PC-3 (cell line): ENCODE measurements around the gene C1orf116. TPM values are rescaled to one million over a fixed set of nuclear protein-coding genes. Genes with fewer than 3 reads are reported as not detected.
A peak's percentile ranks its signal among the peaks of the same experiment; 100 is the strongest.

Experiments
- ATAC-seq: fragments of 200-7000 bp; cut with Tn5 transposase; 2 replicates; pipeline ENCODE4 v1.9.1; 2020; ENCODE audit warnings: mild to moderate bottlenecking, moderate library complexity
- BruUV-seq: library from RNA; stranded (reverse); fragments of 400-500 nt; replicated peaks from 2 replicates; lab custom pipeline; 2021; lab: Mats Ljungman, UMichigan
- CTCF ChIA-PET: fragments of 300-600 bp; sonication (Branson Sonifier 250); formaldehyde crosslinking; loops from one replicate; lab custom pipeline; 2022; ENCODE audit warnings: antibody characterized with exemption; lab: Charles Lee
- POLR2A ChIA-PET: fragments of 300-600 bp; sonication (Branson Sonifier 250); formaldehyde crosslinking; loops from one replicate; lab custom pipeline; 2022; ENCODE audit warnings: antibody characterized with exemption; ENCODE audit not compliant: unreplicated experiment; lab: Charles Lee
- DNase-seq: peaks from one replicate; pipeline ENCODE4 v3.0.0-alpha.2; 2015
- H2AFZ ChIP-seq: fragments of 300-600 bp; sonication (generic); 2 replicates; pipeline ENCODE4 v1.6.0; 2016; ENCODE audit warnings: antibody characterized with exemption, low read length
- H3F3A ChIP-seq: fragments of 300-600 bp; sonication (generic); one replicate; pipeline ENCODE4 v1.6.0; 2017; ENCODE audit warnings: antibody characterized with exemption, low read length, control low read depth, mild to moderate bottlenecking; ENCODE audit not compliant: unreplicated experiment
- H3K27ac ChIP-seq: fragments of 300-600 bp; sonication (generic); 2 replicates; pipeline ENCODE4 v1.5.1; 2016; ENCODE audit warnings: mild to moderate bottlenecking, low read length
- H3K27me3 ChIP-seq: fragments of 300-600 bp; sonication (generic); 2 replicates; pipeline ENCODE4 v1.6.1; 2016; ENCODE audit warnings: low read length, mixed read lengths
- H3K36me3 ChIP-seq: fragments of 300-600 bp; sonication (generic); 2 replicates; pipeline ENCODE4 v1.6.1; 2016; ENCODE audit warnings: low read depth, mixed run types, low read length, mixed read lengths
- H3K4me1 ChIP-seq: fragments of 300-600 bp; sonication (generic); 2 replicates; pipeline ENCODE4 v1.5.1; 2016; ENCODE audit warnings: low read length; ENCODE audit not compliant: insufficient read depth
- H3K4me2 ChIP-seq: fragments of 300-600 bp; sonication (generic); 2 replicates; pipeline ENCODE4 v1.6.0; 2016; ENCODE audit warnings: low read length
- H3K4me3 ChIP-seq: fragments of 300-600 bp; sonication (generic); 2 replicates; pipeline ENCODE4 v1.5.1; 2016; ENCODE audit warnings: mild to moderate bottlenecking, low read length, mixed read lengths
- H3K79me2 ChIP-seq: fragments of 300-600 bp; sonication (generic); 2 replicates; pipeline ENCODE4 v1.6.1; 2017; ENCODE audit warnings: low read length, mixed read lengths
- H3K9ac ChIP-seq: fragments of 300-600 bp; sonication (generic); 2 replicates; pipeline ENCODE4 v1.6.0; 2016; ENCODE audit warnings: mild to moderate bottlenecking, low read length
- H3K9me2 ChIP-seq: fragments of 300-600 bp; sonication (generic); replicated peaks from 2 replicates; pipeline ENCODE4 v1.6.1; 2016; ENCODE audit warnings: mixed run types, low read length, mixed read lengths
- H3K9me3 ChIP-seq: fragments of 300-600 bp; sonication (generic); 2 replicates; pipeline ENCODE4 v1.6.1; 2016; ENCODE audit warnings: low read length, mixed read lengths
- H4K20me1 ChIP-seq: fragments of 300-600 bp; sonication (generic); 2 replicates; pipeline ENCODE4 v1.6.1; 2016; ENCODE audit warnings: low read length, mixed read lengths
- EZH2 ChIP-seq: fragments of 300-600 bp; sonication (generic); IDR thresholded peaks from one replicate; pipeline ENCODE4 v1.6.1; 2017; ENCODE audit warnings: antibody characterized with exemption, mild to moderate bottlenecking, low read length; ENCODE audit not compliant: unreplicated experiment
- EZH2phosphoT487 ChIP-seq: fragments of 300-600 bp; sonication (generic); IDR thresholded peaks from 2 replicates; pipeline ENCODE4 v1.6.1; 2018; ENCODE audit warnings: mild to moderate bottlenecking, antibody characterized with exemption, low read length, borderline replicate concordance
- intact Hi-C: fragments of 100-400 bp; cut with micrococcal nuclease; formaldehyde crosslinking; loops from 2 replicates; pipeline ENCODE4 v1.9.0; 2023
- total RNA-seq: library from RNA; depleted of rRNA; stranded (reverse); fragments of >200 nt; gene quantifications from 2 replicates; pipeline ENCODE4 v1.2.3, GENCODE V29; 2014
- TF ChIP-seq, protein P1 (sequence below): fragments of 300-600 bp; sonication (generic); conservative IDR thresholded peaks from 2 replicates; pipeline ENCODE4 v1.5.1; 2017; ENCODE audit warnings: antibody characterized with exemption, low read depth, mild to moderate bottlenecking, low read length

Gene C1orf116
- total RNA-seq, 1 experiment from 2014 or later = 34.9 TPM

DNA sequence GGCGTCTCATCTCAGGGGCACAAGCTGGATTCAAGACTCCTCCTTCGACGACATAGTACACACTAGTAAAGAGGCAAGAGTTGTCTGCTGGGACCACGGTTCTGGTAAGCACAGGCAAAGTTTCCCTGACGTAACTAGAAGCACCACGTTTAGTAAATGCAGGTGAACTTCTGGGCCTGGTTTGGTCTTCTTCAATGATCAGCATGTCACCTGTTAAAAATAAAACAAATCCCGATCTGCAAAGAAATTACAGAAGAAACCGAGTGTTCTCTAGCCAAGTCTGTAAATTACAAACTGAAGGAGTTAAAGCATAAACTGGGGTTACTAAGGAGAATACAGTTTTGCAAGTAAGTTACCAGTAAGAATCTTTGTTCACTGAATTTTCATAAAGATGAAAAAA, 17.0 kb upstream of the C1orf116 start:
- H3K4me2 ChIP-seq = peak overlapping the region; percentile 89
- H2AFZ ChIP-seq = no peak overlapping the region
- ChIA-PET CTCF (interaction anchor here (1.0 to 1.5 kb wide), 2 partner anchors 17 to 23 kb away, joined by 3 to 6 read pairs; partner anchors contain the start of gene C1orf116), POLR2A (interaction anchor here (0.6 to 1.7 kb wide), 3 partner anchors 15 to 27 kb away, joined by 7 to 11 read pairs (median 10); partner anchors contain the start of gene C1orf116)
- H3K27me3 ChIP-seq = no peaks in the 10 kb centered on the region
- H3K27ac ChIP-seq = peak overlapping the region; percentile 95
- no peaks in the 10 kb centered on the region for H3K9me3 ChIP-seq
- H3F3A ChIP-seq = peaks cover 14% of the 10 kb centered on the region
- ATAC-seq (no peak), DNase-seq (no peak)
- H3K9me2 ChIP-seq = no peaks in the 10 kb centered on the region
- peaks cover 75% of the 10 kb centered on the region for H3K4me1 ChIP-seq
- intact Hi-C loops = no loop called here
- peak overlapping the region; percentile 95 for H3K9ac ChIP-seq
- H3K4me3 ChIP-seq = peak overlapping the region; percentile 78
- peaks cover 52% of the 10 kb centered on the region for H4K20me1 ChIP-seq
- no TSS peak for BruUV-seq
- TF ChIP-seq, protein P1, sequence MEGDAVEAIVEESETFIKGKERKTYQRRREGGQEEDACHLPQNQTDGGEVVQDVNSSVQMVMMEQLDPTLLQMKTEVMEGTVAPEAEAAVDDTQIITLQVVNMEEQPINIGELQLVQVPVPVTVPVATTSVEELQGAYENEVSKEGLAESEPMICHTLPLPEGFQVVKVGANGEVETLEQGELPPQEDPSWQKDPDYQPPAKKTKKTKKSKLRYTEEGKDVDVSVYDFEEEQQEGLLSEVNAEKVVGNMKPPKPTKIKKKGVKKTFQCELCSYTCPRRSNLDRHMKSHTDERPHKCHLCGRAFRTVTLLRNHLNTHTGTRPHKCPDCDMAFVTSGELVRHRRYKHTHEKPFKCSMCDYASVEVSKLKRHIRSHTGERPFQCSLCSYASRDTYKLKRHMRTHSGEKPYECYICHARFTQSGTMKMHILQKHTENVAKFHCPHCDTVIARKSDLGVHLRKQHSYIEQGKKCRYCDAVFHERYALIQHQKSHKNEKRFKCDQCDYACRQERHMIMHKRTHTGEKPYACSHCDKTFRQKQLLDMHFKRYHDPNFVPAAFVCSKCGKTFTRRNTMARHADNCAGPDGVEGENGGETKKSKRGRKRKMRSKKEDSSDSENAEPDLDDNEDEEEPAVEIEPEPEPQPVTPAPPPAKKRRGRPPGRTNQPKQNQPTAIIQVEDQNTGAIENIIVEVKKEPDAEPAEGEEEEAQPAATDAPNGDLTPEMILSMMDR = no peak
- TF ChIP-seq EZH2phosphoT487 (no peak), EZH2 (no peak)
- peaks cover 86% of the 10 kb centered on the region for H3K79me2 ChIP-seq
- peaks cover 51% of the 10 kb centered on the region for H3K36me3 ChIP-seq

DNA sequence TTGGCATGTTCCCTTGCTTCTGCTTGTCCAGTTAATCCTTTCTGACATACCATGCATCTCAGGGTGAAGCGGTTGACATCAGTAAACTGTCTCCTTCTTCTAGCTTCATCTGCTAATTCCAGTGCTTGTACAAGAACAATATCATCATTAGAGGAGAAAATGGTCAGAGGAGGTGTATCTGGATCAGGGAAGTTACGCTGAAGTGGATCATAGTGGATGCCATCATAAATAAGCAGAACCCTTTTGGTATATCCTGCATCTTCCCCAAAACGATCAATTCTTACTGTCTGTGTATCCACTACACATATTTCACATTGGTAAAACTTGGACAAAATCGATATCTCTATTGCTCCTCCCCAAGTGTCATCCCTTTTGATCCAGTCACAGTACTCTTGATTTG, 16.5 kb upstream of the C1orf116 start:
- Histone ChIP-seq H3K4me1 (peaks cover 70% of the 10 kb centered on the region), H3K4me3 (peak overlapping the region; percentile 78), H3K79me2 (peaks cover 86% of the 10 kb centered on the region), H3K27me3 (no peaks in the 10 kb centered on the region), H4K20me1 (peaks cover 56% of the 10 kb centered on the region), H2AFZ (no peak overlapping the region), H3K27ac (peak overlapping the region; percentile 95), H3K36me3 (peaks cover 55% of the 10 kb centered on the region), H3K9me2 (no peaks in the 10 kb centered on the region), H3K9me3 (no peaks in the 10 kb centered on the region), H3K4me2 (peak overlapping the region; percentile 89), H3K9ac (peak overlapping the region; percentile 95), H3F3A (peaks cover 14% of the 10 kb centered on the region)
- DNase-seq (no peak), ATAC-seq (no peak)
- ChIA-PET POLR2A (interaction anchor here (0.6 to 0.7 kb wide), 2 partner anchors 27 to 28 kb away, joined by 3 to 6 read pairs; no protein-coding TSS in a partner anchor), CTCF (interaction anchor here (1.0 kb wide), 1 partner anchor 17 kb away, joined by 3 read pairs; the partner anchor contains the start of gene C1orf116)
- intact Hi-C loops = no loop called here
- TF ChIP-seq EZH2phosphoT487 = no peak
- TF ChIP-seq, protein P1 = no peak
- no peak for TF ChIP-seq EZH2
- BruUV-seq = no TSS peak

DNA sequence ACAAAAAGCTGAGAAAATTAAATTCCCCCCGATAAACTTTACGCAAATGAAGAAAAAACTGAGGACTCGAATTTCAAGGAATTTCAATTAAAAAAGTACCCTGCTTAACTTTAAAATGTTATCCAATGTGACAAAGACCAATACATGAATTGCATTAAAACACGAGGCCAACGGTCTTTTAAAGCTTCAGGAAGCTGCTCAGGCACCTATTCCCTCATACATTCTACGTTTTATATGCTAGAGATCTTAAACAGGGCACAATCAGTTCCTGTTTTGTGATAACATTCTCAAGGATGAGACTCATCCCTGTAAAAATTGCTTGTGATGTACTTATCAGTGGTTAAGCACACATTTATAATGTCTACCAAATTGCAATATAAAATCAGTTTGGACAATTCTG, 15.5 kb upstream of the C1orf116 start:
- intact Hi-C loops = loop anchor here (1.0 kb wide), 1 partner anchor 27 kb away; no protein-coding TSS in a partner anchor
- no TSS peak for BruUV-seq
- TF ChIP-seq EZH2phosphoT487 = no peak
- TF ChIP-seq, protein P1 = no peak
- TF ChIP-seq EZH2 = no peak
- peaks cover 23% of the 10 kb centered on the region for H3F3A ChIP-seq
- peak; percentile 42 for DNase-seq
- no peaks in the 10 kb centered on the region for H3K27me3 ChIP-seq
- peak overlapping the region; percentile 89 for H3K4me2 ChIP-seq
- peaks cover 65% of the 10 kb centered on the region for H3K36me3 ChIP-seq
- peaks cover 89% of the 10 kb centered on the region for H3K79me2 ChIP-seq
- H3K9me2 ChIP-seq = no peaks in the 10 kb centered on the region
- H3K9ac ChIP-seq = peak overlapping the region; percentile 95
- POLR2A ChIA-PET = interaction anchor here (0.6 to 2.2 kb wide), 4 partner anchors 16 to 29 kb away, joined by 3 to 12 read pairs (median 4); partner anchors contain the start of gene C1orf116
- H4K20me1 ChIP-seq = peaks cover 63% of the 10 kb centered on the region
- H3K9me3 ChIP-seq = no peaks in the 10 kb centered on the region
- H3K4me3 ChIP-seq = peak overlapping the region; percentile 78
- no peak for ATAC-seq
- CTCF ChIA-PET = interaction anchor here (1.5 kb wide), 1 partner anchor 42 kb away, joined by 4 read pairs; no protein-coding TSS in a partner anchor
- H3K4me1 ChIP-seq = peaks cover 69% of the 10 kb centered on the region
- no peak overlapping the region for H2AFZ ChIP-seq
- H3K27ac ChIP-seq = 0 out of 2 replicates have a peak overlapping the region, but pooled peaks have one; percentile 0
